Muscle of back (tissue), 11 donors: ENCODE measurements around the gene MIER1. TPM values are rescaled to one million over a fixed set of nuclear protein-coding genes. Genes with fewer than 3 reads are reported as not detected.
A peak's percentile ranks its signal among the peaks of the same experiment; 100 is the strongest.
"Not testable (repeated sequence)": the region's sequence is repeated elsewhere in the genome, so short reads cannot be mapped to it uniquely, and the experiment has no call there.

Experiments used
- DNase-seq, 3 donors: peaks; one replicate each; pipeline versions ENCODE4 v3.0.0 to v3.0.0-alpha.2; 2013
- polyA plus RNA-seq, 10 donors: library from polyadenylated mRNA; unstranded; fragments of 120-200 nt; gene quantifications; one replicate each; pipeline ENCODE4 v1.2.1, GENCODE V29; 2013; ENCODE audit not compliant: insufficient read length in 10 of 10

Gene MIER1
- polyA plus RNA-seq, 10 donors, result 18.7 to 28.7 (median 23.9) TPM

- DNase-seq, result no peak
Measured at GRCh38 chr1:66937529-66938234, 12.9 kb downstream of the MIER1 start.

DNA sequence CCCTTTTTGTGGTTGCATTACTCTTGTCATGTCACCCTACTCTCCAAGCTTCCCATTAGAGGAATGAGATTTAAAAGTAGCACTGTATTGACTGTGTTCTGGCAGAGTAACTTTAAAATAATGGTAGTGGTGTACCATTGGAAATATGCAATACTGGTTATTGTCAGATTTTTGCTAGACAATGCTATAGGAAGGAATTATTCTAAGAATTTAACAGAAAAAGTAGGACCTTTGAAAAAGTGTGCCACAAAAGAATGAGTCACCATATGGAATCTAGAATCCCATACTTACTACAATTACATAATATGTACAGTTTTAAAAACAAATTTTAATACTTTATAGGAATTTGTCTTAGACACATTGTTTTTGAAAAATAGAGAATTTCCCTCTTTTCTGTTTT is 13.8 kb downstream of the MIER1 start:
- peak in 1 of 3 donors; percentile 23 for DNase-seq

GRCh38 chr1:66940981-66941380 is 16.2 kb downstream of the MIER1 start:
- DNase-seq, result no peak

GRCh38 chr1:66943361-66943969 is 18.7 kb downstream of the MIER1 start:
- no peak for DNase-seq

GRCh38 chr1:66944330-66945274 is 19.8 kb downstream of the MIER1 start:
- DNase-seq, result no peak

GRCh38 chr1:66945316-66945715 is 20.5 kb downstream of the MIER1 start:
- DNase-seq, result no peak

GRCh38 chr1:66947267-66947666 is 22.5 kb downstream of the MIER1 start:
- no peak for DNase-seq

DNA sequence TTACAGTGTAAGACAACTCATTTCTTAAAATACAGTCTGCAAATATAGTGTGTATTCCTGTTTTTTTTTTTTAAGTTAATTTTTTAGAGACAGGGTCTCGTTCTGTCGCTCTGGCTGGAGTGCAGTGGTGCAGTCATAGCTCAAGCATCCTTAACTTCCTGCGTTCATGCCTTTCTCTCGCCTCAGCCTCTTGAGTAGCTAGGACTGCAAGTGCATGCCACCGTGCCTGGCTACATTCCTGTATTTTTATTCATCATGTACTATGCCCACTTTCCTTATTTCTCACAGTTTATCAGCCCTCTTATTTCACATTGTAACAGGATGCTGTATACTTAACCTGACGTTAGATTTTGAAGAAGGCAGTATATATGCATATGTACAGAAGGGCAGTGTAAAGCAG is 26.7 kb downstream of the MIER1 start:
- peak in 1 of 3 donors; percentile 16 for DNase-seq

GRCh38 chr1:66954208-66954607 is 29.4 kb downstream of the MIER1 start:
- no peak for DNase-seq

GRCh38 chr1:66957938-66958337 is 33.1 kb downstream of the MIER1 start:
- no peak for DNase-seq

GRCh38 chr1:66966188-66966873 is 41.5 kb downstream of the MIER1 start:
- not testable (repeated sequence) for DNase-seq

- DNase-seq, result no peak
Measured at GRCh38 chr1:66968574-66968973, 43.8 kb downstream of the MIER1 start.

GRCh38 chr1:66978201-66978600 is 53.4 kb downstream of the MIER1 start:
- no peak for DNase-seq

- not testable (repeated sequence) for DNase-seq
Measured at GRCh38 chr1:66979621-66980020, 54.8 kb downstream of the MIER1 start.

DNA sequence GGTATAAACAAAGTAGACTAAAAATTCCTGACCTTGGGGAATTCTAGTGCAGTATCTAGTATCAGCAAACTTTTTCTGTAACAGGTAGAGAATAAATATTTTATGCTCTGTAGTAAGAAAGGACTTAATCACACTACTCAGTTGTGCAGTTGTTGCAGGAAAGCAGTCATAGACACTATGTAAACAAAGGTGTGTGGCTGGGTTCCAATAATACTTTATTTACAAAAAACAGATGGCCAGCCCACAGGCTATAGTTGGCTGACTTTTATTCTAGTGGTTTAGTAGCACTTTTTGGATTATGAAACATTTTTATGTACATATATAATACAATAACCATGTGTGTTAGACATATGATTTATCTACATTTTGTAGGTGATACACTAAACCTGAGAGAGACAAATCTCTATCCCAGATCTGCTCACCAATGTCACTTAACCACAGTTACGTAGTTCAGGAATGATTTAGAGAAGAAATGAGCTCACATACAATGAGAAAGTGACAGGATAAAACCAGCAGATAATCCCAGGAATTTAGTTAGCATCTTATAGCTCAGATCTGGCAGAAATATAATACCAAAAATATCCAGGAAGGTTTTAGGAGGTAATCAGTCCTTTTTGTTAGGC is 56.1 kb downstream of the MIER1 start:
- no peak for DNase-seq

DNA sequence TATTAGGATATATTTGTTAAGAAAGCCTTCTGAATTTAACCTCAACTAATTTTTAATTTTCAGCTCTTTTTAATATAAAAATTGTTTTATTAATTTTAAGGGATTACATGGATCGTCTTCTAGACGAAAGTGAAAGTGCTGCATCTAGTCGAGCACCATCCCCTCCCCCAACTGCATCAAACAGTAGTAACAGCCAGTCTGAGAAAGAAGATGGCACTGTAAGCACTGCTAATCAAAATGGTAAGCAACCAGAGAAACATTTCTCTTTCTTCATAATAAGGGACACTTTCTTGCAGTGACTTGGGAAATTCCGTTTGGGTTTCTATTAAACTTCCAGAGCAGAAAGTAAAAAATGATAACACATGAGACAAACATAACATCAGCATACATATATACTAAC is 56.9 kb downstream of the MIER1 start:
- DNase-seq, result no peak

DNA sequence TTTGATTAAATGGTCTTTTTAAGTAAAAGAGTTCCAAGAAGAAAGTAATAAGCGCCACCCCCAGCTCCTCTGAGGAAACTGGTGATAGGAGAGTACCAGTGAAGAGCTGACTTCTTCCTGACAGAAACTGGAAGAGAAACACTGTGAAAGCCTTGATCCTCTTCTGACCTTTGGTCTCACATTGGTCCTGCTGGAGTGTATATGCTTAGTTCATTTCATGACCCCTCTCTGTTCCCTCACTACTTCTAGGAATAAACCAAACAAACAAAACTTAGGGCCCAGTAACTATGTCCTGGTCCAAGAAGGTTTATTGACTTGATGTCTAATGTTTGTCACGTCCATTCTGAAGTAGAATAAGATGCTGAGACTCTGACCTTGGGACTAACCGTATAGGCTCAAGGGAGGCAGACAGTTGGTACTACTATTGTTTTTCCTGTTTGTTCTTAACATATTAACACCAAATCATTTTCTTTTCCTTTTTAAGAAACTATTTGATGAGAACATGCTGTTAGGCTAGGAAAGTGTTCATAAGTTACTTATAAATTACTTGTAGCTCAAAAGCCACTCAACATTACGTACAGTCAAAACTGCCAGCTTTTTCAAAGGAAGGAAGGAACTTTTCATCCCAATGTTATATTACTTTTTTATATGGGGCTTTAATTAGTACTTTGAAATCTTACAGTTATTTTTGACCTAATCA is 57.9 kb downstream of the MIER1 start:
- no peak for DNase-seq

DNA sequence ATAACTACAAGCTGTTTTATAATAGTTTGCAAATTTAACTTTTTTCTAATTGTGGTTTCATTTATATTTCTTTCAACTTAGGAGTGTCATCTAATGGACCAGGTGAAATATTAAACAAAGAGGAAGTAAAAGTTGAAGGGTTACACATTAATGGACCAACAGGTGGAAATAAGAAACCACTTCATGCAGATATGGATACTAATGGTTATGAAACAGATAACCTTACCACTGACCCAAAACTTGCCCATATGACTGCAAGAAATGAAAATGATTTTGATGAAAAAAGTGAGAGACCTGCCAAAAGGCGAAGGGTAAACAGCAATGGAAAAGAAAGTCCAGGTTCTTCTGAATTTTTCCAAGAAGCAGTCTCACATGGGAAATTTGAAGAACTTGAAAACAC is 59.7 kb downstream of the MIER1 start:
- no peak for DNase-seq

DNA sequence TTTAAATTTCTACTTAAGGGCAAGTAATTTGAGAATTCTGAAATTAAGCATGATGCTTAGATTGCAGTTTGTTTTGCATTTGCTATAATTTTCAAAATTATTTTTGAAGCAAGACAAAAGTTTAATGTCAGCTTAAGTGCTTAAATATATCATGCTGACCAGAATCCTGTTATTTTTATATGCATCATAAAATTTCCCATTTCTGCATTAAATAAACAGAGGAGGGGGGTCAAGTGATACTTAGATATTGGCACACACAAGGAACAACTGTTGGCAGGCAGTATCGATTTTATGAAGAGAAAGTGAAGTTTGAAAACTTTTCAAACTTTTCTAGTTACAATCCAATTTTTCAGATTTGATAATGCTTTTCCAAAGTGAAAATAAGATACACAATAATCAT is 61.0 kb downstream of the MIER1 start:
- DNase-seq, result no peak

DNA sequence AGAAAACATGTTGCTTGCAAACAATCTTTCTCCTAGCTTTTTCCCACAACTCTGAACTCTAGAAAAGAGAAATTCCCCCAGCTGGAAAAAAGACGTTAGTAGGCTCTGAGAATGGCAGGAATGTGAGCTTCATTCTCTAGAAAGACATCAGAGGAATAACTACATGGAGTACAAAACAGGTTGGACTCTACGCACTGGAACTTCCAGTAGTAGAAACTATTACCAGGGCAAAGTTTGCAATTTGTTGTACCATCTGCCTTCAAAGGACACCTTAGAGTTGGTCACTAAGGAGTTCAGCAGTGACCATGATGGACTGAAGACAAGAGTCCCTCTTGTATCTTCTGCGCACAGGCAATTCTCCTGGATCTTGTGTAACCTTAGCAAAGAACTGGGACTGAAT is 68.3 kb downstream of the MIER1 start:
- no peak for DNase-seq
